Measurements from ENCODE around the gene NUBP2.

Gene NUBP2

GRCh38 chr16:1761751-1762150 lies 21.0 kb upstream of the NUBP2 start:
- Histone ChIP-seq H2AFZ (ENCODE audit: insufficient read depth, low read length, poor library complexity) (no peak overlapping the region), H3K27ac (ENCODE audit: low read depth, low read length) (no peak overlapping the region), H2AK5ac (ENCODE audit: low read length) (no peak overlapping the region), H3K4me2 (ENCODE audit: low read length) (no peak overlapping the region), H4K8ac (ENCODE audit: low read depth, low read length) (no peak overlapping the region), H3K14ac (ENCODE audit: low read length) (no peak overlapping the region), H2BK5ac (ENCODE audit: low read depth, low read length, poor library complexity) (no peak overlapping the region), H3K4me1 (ENCODE audit: control insufficient read depth in 1 of 2, insufficient read depth in 2 of 2, low read length in 2 of 2) (no peaks in the 10 kb centered on the region), H3K18ac (ENCODE audit: low read length) (no peak overlapping the region), H3K9ac (ENCODE audit: low read length) (no peak overlapping the region), H3K23ac (ENCODE audit: low read length) (no peak overlapping the region), H2BK120ac (ENCODE audit: insufficient read depth, low read length, poor library complexity) (no peak overlapping the region), H2BK12ac (ENCODE audit: low read length) (no peak overlapping the region), H3K79me2 (ENCODE audit: control insufficient read depth, insufficient read depth, low read length, poor library complexity) (no peaks in the 10 kb centered on the region), H3K27me3 (ENCODE audit: insufficient read depth, low read length) (no peaks in the 10 kb centered on the region), H3K79me1 (ENCODE audit: low read length) (no peaks in the 10 kb centered on the region), H3K36me3 (ENCODE audit: control insufficient read depth in 1 of 2, insufficient read depth in 2 of 2, low read length in 2 of 2) (peaks cover 63 to 70% of the 10 kb centered on the region in 2 experiments), H3K9me3 (ENCODE audit: insufficient read depth, low read depth, low read length) (peaks cover 2% of the 10 kb centered on the region), H3K4me3 (ENCODE audit: low read depth, low read length) (no peak overlapping the region), H4K91ac (ENCODE audit: low read depth, low read length) (no peak overlapping the region), H3K4ac (ENCODE audit: low read depth, low read length) (no peak overlapping the region), H4K12ac (ENCODE audit: low read depth, low read length) (no peak overlapping the region)
- no peak for DNase-seq
- no CpG with 5 or more reads among the region's 15 CpGs for WGBS (ENCODE audit: extremely low coverage, insufficient coverage, insufficient read length)

- H3K18ac ChIP-seq (ENCODE audit: low read length): no peak overlapping the region
- peaks cover 2% of the 10 kb centered on the region for H3K9me3 ChIP-seq (ENCODE audit: insufficient read depth, low read depth, low read length)
- H4K12ac ChIP-seq (ENCODE audit: low read depth, low read length): no peak overlapping the region
- no peaks in the 10 kb centered on the region for H3K79me2 ChIP-seq (ENCODE audit: control insufficient read depth, insufficient read depth, low read length, poor library complexity)
- no peak overlapping the region for H3K27ac ChIP-seq (ENCODE audit: low read depth, low read length)
- no peak overlapping the region for H3K9ac ChIP-seq (ENCODE audit: low read length)
- no peak overlapping the region for H3K14ac ChIP-seq (ENCODE audit: low read length)
- no peak overlapping the region for H4K91ac ChIP-seq (ENCODE audit: low read depth, low read length)
- H2AK5ac ChIP-seq (ENCODE audit: low read length): no peak overlapping the region
- no peak overlapping the region for H3K4me3 ChIP-seq (ENCODE audit: low read depth, low read length)
- WGBS (ENCODE audit: extremely low coverage, insufficient coverage, insufficient read length): no CpG with 5 or more reads among the region's 30 CpGs
- no peaks in the 10 kb centered on the region for H3K27me3 ChIP-seq (ENCODE audit: insufficient read depth, low read length)
- no peak overlapping the region for H3K4ac ChIP-seq (ENCODE audit: low read depth, low read length)
- no peaks in the 10 kb centered on the region for H3K4me1 ChIP-seq (ENCODE audit: control insufficient read depth in 1 of 2, insufficient read depth in 2 of 2, low read length in 2 of 2)
- no peak overlapping the region for H2AFZ ChIP-seq (ENCODE audit: insufficient read depth, low read length, poor library complexity)
- no peak overlapping the region for H4K8ac ChIP-seq (ENCODE audit: low read depth, low read length)
- no peaks in the 10 kb centered on the region for H3K79me1 ChIP-seq (ENCODE audit: low read length)
- no peak for DNase-seq
- H3K23ac ChIP-seq (ENCODE audit: low read length): no peak overlapping the region
- H2BK120ac ChIP-seq (ENCODE audit: insufficient read depth, low read length, poor library complexity): no peak overlapping the region
- H3K4me2 ChIP-seq (ENCODE audit: low read length): no peak overlapping the region
- no peak overlapping the region for H2BK5ac ChIP-seq (ENCODE audit: low read depth, low read length, poor library complexity)
- no peak overlapping the region for H2BK12ac ChIP-seq (ENCODE audit: low read length)
- peaks cover 68 to 76% of the 10 kb centered on the region in 2 experiments for H3K36me3 ChIP-seq (ENCODE audit: control insufficient read depth in 1 of 2, insufficient read depth in 2 of 2, low read length in 2 of 2)
These were observed 20.4 kb upstream of the NUBP2 start for GRCh38 chr16:1762196-1762878.

- WGBS (ENCODE audit: extremely low coverage, insufficient coverage, insufficient read length): no CpG with 5 or more reads among the region's 24 CpGs
- DNase-seq: no peak
- Histone ChIP-seq H4K12ac (ENCODE audit: low read depth, low read length) (no peak overlapping the region), H3K27ac (ENCODE audit: low read depth, low read length) (no peak overlapping the region), H3K23ac (ENCODE audit: low read length) (no peak overlapping the region), H2AFZ (ENCODE audit: insufficient read depth, low read length, poor library complexity) (no peak overlapping the region), H3K9me3 (ENCODE audit: insufficient read depth, low read depth, low read length) (peaks cover 2% of the 10 kb centered on the region), H3K9ac (ENCODE audit: low read length) (no peak overlapping the region), H2BK120ac (ENCODE audit: insufficient read depth, low read length, poor library complexity) (no peak overlapping the region), H3K36me3 (ENCODE audit: control insufficient read depth in 1 of 2, insufficient read depth in 2 of 2, low read length in 2 of 2) (peaks cover 70 to 77% of the 10 kb centered on the region in 2 experiments), H3K4me3 (ENCODE audit: low read depth, low read length) (no peak overlapping the region), H3K79me2 (ENCODE audit: control insufficient read depth, insufficient read depth, low read length, poor library complexity) (no peaks in the 10 kb centered on the region), H3K79me1 (ENCODE audit: low read length) (no peaks in the 10 kb centered on the region), H3K18ac (ENCODE audit: low read length) (no peak overlapping the region), H3K14ac (ENCODE audit: low read length) (no peak overlapping the region), H2BK5ac (ENCODE audit: low read depth, low read length, poor library complexity) (no peak overlapping the region), H3K4me1 (ENCODE audit: control insufficient read depth in 1 of 2, insufficient read depth in 2 of 2, low read length in 2 of 2) (no peaks in the 10 kb centered on the region), H2AK5ac (ENCODE audit: low read length) (no peak overlapping the region), H3K4ac (ENCODE audit: low read depth, low read length) (no peak overlapping the region), H3K27me3 (ENCODE audit: insufficient read depth, low read length) (no peaks in the 10 kb centered on the region), H4K8ac (ENCODE audit: low read depth, low read length) (no peak overlapping the region), H2BK12ac (ENCODE audit: low read length) (no peak overlapping the region), H3K4me2 (ENCODE audit: low read length) (no peak overlapping the region), H4K91ac (ENCODE audit: low read depth, low read length) (no peak overlapping the region)
These were observed 19.8 kb upstream of the NUBP2 start for GRCh38 chr16:1762879-1763520.

- H2AK5ac ChIP-seq (ENCODE audit: low read length): no peak overlapping the region
- H3K27ac ChIP-seq (ENCODE audit: low read depth, low read length): no peak overlapping the region
- H3K79me2 ChIP-seq (ENCODE audit: control insufficient read depth, insufficient read depth, low read length, poor library complexity): no peaks in the 10 kb centered on the region
- peaks cover 2% of the 10 kb centered on the region for H3K9me3 ChIP-seq (ENCODE audit: insufficient read depth, low read depth, low read length)
- peak; percentile 52 to 61 for DNase-seq
- no peak overlapping the region for H2BK12ac ChIP-seq (ENCODE audit: low read length)
- WGBS (ENCODE audit: extremely low coverage, insufficient coverage, insufficient read length): no CpG with 5 or more reads among the region's 81 CpGs
- H2AFZ ChIP-seq (ENCODE audit: insufficient read depth, low read length, poor library complexity): no peak overlapping the region
- H3K27me3 ChIP-seq (ENCODE audit: insufficient read depth, low read length): no peaks in the 10 kb centered on the region
- peak overlapping the region; percentile 27 for H3K4me2 ChIP-seq (ENCODE audit: low read length)
- peak overlapping the region; percentile 20 for H3K4me3 ChIP-seq (ENCODE audit: low read depth, low read length)
- H3K14ac ChIP-seq (ENCODE audit: low read length): no peak overlapping the region
- no peak overlapping the region for H4K12ac ChIP-seq (ENCODE audit: low read depth, low read length)
- H3K23ac ChIP-seq (ENCODE audit: low read length): no peak overlapping the region
- H4K8ac ChIP-seq (ENCODE audit: low read depth, low read length): no peak overlapping the region
- H4K91ac ChIP-seq (ENCODE audit: low read depth, low read length): no peak overlapping the region
- H3K36me3 ChIP-seq (ENCODE audit: control insufficient read depth in 1 of 2, insufficient read depth in 2 of 2, low read length in 2 of 2): peaks cover 78 to 82% of the 10 kb centered on the region in 2 experiments
- H3K4me1 ChIP-seq (ENCODE audit: control insufficient read depth in 1 of 2, insufficient read depth in 2 of 2, low read length in 2 of 2): no peaks in the 10 kb centered on the region
- H2BK5ac ChIP-seq (ENCODE audit: low read depth, low read length, poor library complexity): no peak overlapping the region
- H2BK120ac ChIP-seq (ENCODE audit: insufficient read depth, low read length, poor library complexity): no peak overlapping the region
- no peak overlapping the region for H3K4ac ChIP-seq (ENCODE audit: low read depth, low read length)
- no peak overlapping the region for H3K9ac ChIP-seq (ENCODE audit: low read length)
- H3K79me1 ChIP-seq (ENCODE audit: low read length): no peaks in the 10 kb centered on the region
- no peak overlapping the region for H3K18ac ChIP-seq (ENCODE audit: low read length)
These were observed 18.9 kb upstream of the NUBP2 start for GRCh38 chr16:1763521-1764511.

Data from trophoblast cell (in vitro differentiated cells and primary cell).